ENCODE measurements around the gene ENTPD7.

DNA sequence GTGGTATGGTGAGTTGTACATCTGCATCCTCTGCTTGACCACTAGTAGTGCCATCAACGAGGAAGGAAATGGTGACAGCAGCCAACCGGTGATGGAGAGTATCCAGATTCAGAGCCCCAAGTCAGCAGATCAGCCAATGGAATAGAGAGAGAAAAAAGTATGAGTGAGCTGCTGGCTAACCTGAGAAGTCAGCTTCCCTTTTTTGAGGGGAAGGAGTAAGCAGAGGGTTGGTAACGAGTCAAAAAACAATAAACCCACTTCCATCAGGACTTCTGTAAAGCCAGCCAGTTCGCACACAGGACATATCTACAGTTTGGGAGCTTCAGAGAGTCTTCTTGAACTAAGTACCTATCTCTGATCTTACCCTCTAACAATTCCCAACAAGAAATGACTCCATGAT is 48.0 kb upstream of the ENTPD7 start:
- TF ChIP-seq HDAC3 (IDR thresholded peaks at IDR 0.05; ENCODE audit: borderline replicate concordance, partially characterized antibody) (no peak), TBL1XR1 (IDR thresholded peaks at IDR 0.05; ENCODE audit: low read length in 2 of 2) (no peak), CEBPB (tag; IDR thresholded peaks at IDR 0.05) (no peak), ZZZ3 (IDR thresholded peaks at IDR 0.05) (no peak), HDAC1 (IDR thresholded peaks at IDR 0.05) (no peak), CHD2 (IDR thresholded peaks at IDR 0.05; ENCODE audit: low read depth, low read length) (no peak)
- TF ChIP-seq, protein P1, sequence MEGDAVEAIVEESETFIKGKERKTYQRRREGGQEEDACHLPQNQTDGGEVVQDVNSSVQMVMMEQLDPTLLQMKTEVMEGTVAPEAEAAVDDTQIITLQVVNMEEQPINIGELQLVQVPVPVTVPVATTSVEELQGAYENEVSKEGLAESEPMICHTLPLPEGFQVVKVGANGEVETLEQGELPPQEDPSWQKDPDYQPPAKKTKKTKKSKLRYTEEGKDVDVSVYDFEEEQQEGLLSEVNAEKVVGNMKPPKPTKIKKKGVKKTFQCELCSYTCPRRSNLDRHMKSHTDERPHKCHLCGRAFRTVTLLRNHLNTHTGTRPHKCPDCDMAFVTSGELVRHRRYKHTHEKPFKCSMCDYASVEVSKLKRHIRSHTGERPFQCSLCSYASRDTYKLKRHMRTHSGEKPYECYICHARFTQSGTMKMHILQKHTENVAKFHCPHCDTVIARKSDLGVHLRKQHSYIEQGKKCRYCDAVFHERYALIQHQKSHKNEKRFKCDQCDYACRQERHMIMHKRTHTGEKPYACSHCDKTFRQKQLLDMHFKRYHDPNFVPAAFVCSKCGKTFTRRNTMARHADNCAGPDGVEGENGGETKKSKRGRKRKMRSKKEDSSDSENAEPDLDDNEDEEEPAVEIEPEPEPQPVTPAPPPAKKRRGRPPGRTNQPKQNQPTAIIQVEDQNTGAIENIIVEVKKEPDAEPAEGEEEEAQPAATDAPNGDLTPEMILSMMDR (IDR thresholded peaks at IDR 0.05 in 2 of 3, conservative IDR thresholded peaks at IDR 0.05 in 1 of 3; ENCODE audit: insufficient read depth in 2 of 3, low read depth in 1 of 3, low read length in 3 of 3) = no peak
